ENCODE results near the gene STK32A.

GRCh38 chr5:147437161-147437596 lies 202.4 kb downstream of the STK32A start:
- TF ChIP-seq CTCF (conservative IDR thresholded peaks at IDR 0.05; ENCODE audit: low read length) (no peak), EZH2phosphoT487 (IDR thresholded peaks at IDR 0.05; ENCODE audit: borderline replicate concordance) (no peak)

All from Loucy (cell line).